ENCODE measurements around the gene LRP1B. TPM values are rescaled to one million over a fixed set of nuclear protein-coding genes. Genes with fewer than 3 reads are reported as not detected.

LRP1B gene
- polyA plus RNA-seq, 1 donor: 1.1 TPM

- no peak for DNase-seq
These were observed 438.0 kb downstream of the LRP1B start for GRCh38 chr2:141692829-141693228.

GRCh38 chr2:141676139-141676538, 454.7 kb downstream of the LRP1B start:
- no peak for DNase-seq

- no peak for DNase-seq
These were observed 464.6 kb downstream of the LRP1B start for GRCh38 chr2:141666191-141666590.

GRCh38 chr2:141660232-141660631, 470.6 kb downstream of the LRP1B start:
- DNase-seq: no peak

GRCh38 chr2:141654311-141654710, 476.5 kb downstream of the LRP1B start:
- DNase-seq: no peak

GRCh38 chr2:141653184-141653583, 477.6 kb downstream of the LRP1B start:
- no peak for DNase-seq

GRCh38 chr2:141652308-141652707, 478.5 kb downstream of the LRP1B start:
- DNase-seq: no peak

- no peak for DNase-seq
These were observed 483.5 kb downstream of the LRP1B start for GRCh38 chr2:141647353-141647752.

- DNase-seq: no peak
These were observed 489.4 kb downstream of the LRP1B start for GRCh38 chr2:141641462-141641861.

GRCh38 chr2:141639809-141640208, 491.0 kb downstream of the LRP1B start:
- DNase-seq: no peak

GRCh38 chr2:141633132-141633531, 497.7 kb downstream of the LRP1B start:
- no peak for DNase-seq

- no peak for DNase-seq
These were observed 500.3 kb downstream of the LRP1B start for GRCh38 chr2:141630407-141630930.

- no peak for DNase-seq
These were observed 510.4 kb downstream of the LRP1B start for GRCh38 chr2:141620372-141620771.

GRCh38 chr2:141618457-141618856, 512.4 kb downstream of the LRP1B start:
- no peak for DNase-seq

GRCh38 chr2:141611981-141612380, 518.8 kb downstream of the LRP1B start:
- no peak for DNase-seq

GRCh38 chr2:141611176-141611571, 519.6 kb downstream of the LRP1B start:
- no peak for DNase-seq

GRCh38 chr2:141610564-141611175, 520.1 kb downstream of the LRP1B start:
- no peak for DNase-seq

- no peak for DNase-seq
These were observed 525.7 kb downstream of the LRP1B start for GRCh38 chr2:141605163-141605562.

- no peak for DNase-seq
These were observed 529.2 kb downstream of the LRP1B start for GRCh38 chr2:141601511-141602152.

- no peak for DNase-seq
These were observed 531.1 kb downstream of the LRP1B start for GRCh38 chr2:141599721-141600120.

GRCh38 chr2:141598982-141599381, 531.8 kb downstream of the LRP1B start:
- DNase-seq: no peak

- no peak for DNase-seq
These were observed 535.4 kb downstream of the LRP1B start for GRCh38 chr2:141595316-141595920.

GRCh38 chr2:141591787-141592186, 539.0 kb downstream of the LRP1B start:
- no peak for DNase-seq

- DNase-seq: no peak
These were observed 540.2 kb downstream of the LRP1B start for GRCh38 chr2:141590620-141591019.
